Ectodermal cell (in vitro differentiated cells): ENCODE results near the gene ZNF547. TPM values are rescaled to one million over a fixed set of nuclear protein-coding genes. Genes with fewer than 3 reads are reported as not detected.

Experiments used
- H3K27ac ChIP-seq: 2 replicates; pipeline ENCODE4 v1.7.0; 2013; ENCODE audit warnings: mild to moderate bottlenecking, low read depth, low read length; ENCODE audit not compliant: insufficient read depth, poor library complexity, severe bottlenecking
- H3K27me3 ChIP-seq: 2 replicates; pipeline ENCODE4 v1.7.0; 2013; ENCODE audit warnings: mild to moderate bottlenecking, low read length; ENCODE audit not compliant: insufficient read depth, control insufficient read depth, poor library complexity, severe bottlenecking
- H3K36me3 ChIP-seq: one replicate; pipeline ENCODE4 v1.7.0; 2013; ENCODE audit warnings: low read length; ENCODE audit not compliant: control insufficient read depth, insufficient read depth
- H3K4me1 ChIP-seq: one replicate; pipeline ENCODE4 v1.7.0; 2013; ENCODE audit warnings: low read length; ENCODE audit not compliant: control insufficient read depth, insufficient read depth
- H3K4me3 ChIP-seq: 2 replicates; pipeline ENCODE4 v1.7.0; 2013; ENCODE audit warnings: low read depth, low read length, control low read depth; ENCODE audit not compliant: insufficient read depth
- H3K9me3 ChIP-seq: 2 replicates; pipeline ENCODE4 v1.7.0; 2013; ENCODE audit warnings: mild to moderate bottlenecking, low read length, moderate library complexity; ENCODE audit not compliant: control insufficient read depth
- WGBS, 2 experiments: methylation state at CpG; one replicate each; pipeline ENCODE4 v1.1.7; 2013; ENCODE audit warnings: missing lambda C conversion rate in 2 of 2; 5-methylcytosine and 5-hydroxymethylcytosine counted together
- polyA plus RNA-seq, 4 experiments: library from polyadenylated mRNA; stranded (reverse); fragments of 50-300 nt; gene quantifications; one replicate each; pipeline ENCODE4 v1.2.3, GENCODE V29; 2013

The ZNF547 gene
- polyA plus RNA-seq (2013, experiment 1 of 4): 3.7 TPM
- polyA plus RNA-seq (2013, experiment 2 of 4): 3.3 TPM
- 2.9 TPM for polyA plus RNA-seq (2013, experiment 3 of 4)
- 3.7 TPM for polyA plus RNA-seq (2013, experiment 4 of 4)

- no peaks in the 10 kb centered on the region for H3K27me3 ChIP-seq
- peak within 1 kb of the TSS; percentile 77 for H3K4me3 ChIP-seq
- H3K4me1 ChIP-seq: peaks cover 3% of the 10 kb centered on the region
- 3 to 4% methylated on average over 47 of the region's 47 CpGs for WGBS, 2 experiments
- H3K27ac ChIP-seq: peak within 1 kb of the TSS; percentile 30
- H3K9me3 ChIP-seq: no peaks in the 10 kb centered on the region
- H3K36me3 ChIP-seq: peaks cover 3% of the 10 kb centered on the region
Observed at GRCh38 chr19:57362997-57363687, at the start of gene ZNF547, which contains the start of gene TRAPPC2B. Gene ZNF547 (plus strand): TSS chr19:57363551. CDS start chr19:57368556, 5,005 bp downstream. Gene TRAPPC2B (plus strand): TSS chr19:57363551. CDS start chr19:57364834, 1,283 bp downstream.

- Histone ChIP-seq H3K27me3 (peaks cover 61% of the 10 kb centered on the region), H3K27ac (no peak overlapping the region), H3K4me3 (no peak overlapping the region), H3K9me3 (no peaks in the 10 kb centered on the region), H3K36me3 (no peaks in the 10 kb centered on the region), H3K4me1 (no peaks in the 10 kb centered on the region)
- 81% methylated on average over 4 of the region's 4 CpGs for WGBS, 2 experiments
Observed at GRCh38 chr19:57314146-57314545, 49.2 kb upstream of the ZNF547 start.

- peaks cover 61% of the 10 kb centered on the region for H3K27me3 ChIP-seq
- no peaks in the 10 kb centered on the region for H3K9me3 ChIP-seq
- no peak overlapping the region for H3K4me3 ChIP-seq
- H3K4me1 ChIP-seq: peaks cover 8% of the 10 kb centered on the region
- no peak overlapping the region for H3K27ac ChIP-seq
- 35 to 39% methylated on average over 29 of the region's 29 CpGs for WGBS, 2 experiments
- no peaks in the 10 kb centered on the region for H3K36me3 ChIP-seq
Observed at GRCh38 chr19:57317503-57317902, 45.8 kb upstream of the ZNF547 start.

- 3 to 5% methylated on average over 1 of the region's 1 CpG for WGBS, 2 experiments
- Histone ChIP-seq H3K4me3 (peak overlapping the region; percentile 72), H3K9me3 (no peaks in the 10 kb centered on the region), H3K4me1 (peaks cover 8% of the 10 kb centered on the region), H3K27ac (peak overlapping the region; percentile 58), H3K27me3 (peaks cover 39% of the 10 kb centered on the region), H3K36me3 (peaks cover 11% of the 10 kb centered on the region)
Observed at GRCh38 chr19:57319869-57320179, 43.5 kb upstream of the ZNF547 start.

GRCh38 chr19:57320180-57321084 lies 42.9 kb upstream of the ZNF547 start, which contains the start of gene ZNF543:
Gene ZNF543 (plus strand): TSS chr19:57320472. CDS start chr19:57320854, 382 bp downstream.
- Histone ChIP-seq H3K36me3 (peaks cover 14% of the 10 kb centered on the region), H3K9me3 (no peaks in the 10 kb centered on the region), H3K27ac (peak within 1 kb of the TSS; percentile 58), H3K4me3 (peak within 1 kb of the TSS; percentile 72), H3K4me1 (peaks cover 8% of the 10 kb centered on the region), H3K27me3 (peaks cover 33% of the 10 kb centered on the region)
- WGBS, 2 experiments: 1% methylated on average over 71 of the region's 71 CpGs

GRCh38 chr19:57321116-57321515 lies 42.2 kb upstream of the ZNF547 start:
- H3K27me3 ChIP-seq: peaks cover 26% of the 10 kb centered on the region
- H3K27ac ChIP-seq: no peak overlapping the region
- 64 to 65% methylated on average over 8 of the region's 8 CpGs for WGBS, 2 experiments
- H3K4me3 ChIP-seq: peak overlapping the region; percentile 72
- H3K4me1 ChIP-seq: peaks cover 8% of the 10 kb centered on the region
- H3K9me3 ChIP-seq: no peaks in the 10 kb centered on the region
- peaks cover 14% of the 10 kb centered on the region for H3K36me3 ChIP-seq

GRCh38 chr19:57321751-57322150 lies 41.6 kb upstream of the ZNF547 start:
- H3K27me3 ChIP-seq: peaks cover 20% of the 10 kb centered on the region
- no peaks in the 10 kb centered on the region for H3K9me3 ChIP-seq
- H3K27ac ChIP-seq: no peak overlapping the region
- H3K36me3 ChIP-seq: peaks cover 17% of the 10 kb centered on the region
- H3K4me1 ChIP-seq: peaks cover 8% of the 10 kb centered on the region
- WGBS, 2 experiments: 89 to 94% methylated on average over 3 of the region's 3 CpGs
- peak overlapping the region; percentile 72 for H3K4me3 ChIP-seq

- peaks cover 8% of the 10 kb centered on the region for H3K4me1 ChIP-seq
- no peak overlapping the region for H3K27ac ChIP-seq
- peaks cover 36% of the 10 kb centered on the region for H3K36me3 ChIP-seq
- H3K4me3 ChIP-seq: no peak overlapping the region
- H3K9me3 ChIP-seq: no peaks in the 10 kb centered on the region
- no peaks in the 10 kb centered on the region for H3K27me3 ChIP-seq
Observed at GRCh38 chr19:57324992-57325391, 38.4 kb upstream of the ZNF547 start.

- no peaks in the 10 kb centered on the region for H3K4me1 ChIP-seq
- WGBS, 2 experiments: 95 to 97% methylated on average over 8 of the region's 8 CpGs
- H3K36me3 ChIP-seq: peaks cover 36% of the 10 kb centered on the region
- H3K27ac ChIP-seq: no peak overlapping the region
- no peak overlapping the region for H3K4me3 ChIP-seq
- no peaks in the 10 kb centered on the region for H3K9me3 ChIP-seq
- H3K27me3 ChIP-seq: no peaks in the 10 kb centered on the region
Observed at GRCh38 chr19:57327993-57328392, 35.4 kb upstream of the ZNF547 start.

- 90 to 91% methylated on average over 4 of the region's 4 CpGs for WGBS, 2 experiments
- Histone ChIP-seq H3K4me3 (no peak overlapping the region), H3K27me3 (no peaks in the 10 kb centered on the region), H3K4me1 (no peaks in the 10 kb centered on the region), H3K36me3 (peaks cover 1% of the 10 kb centered on the region), H3K27ac (no peak overlapping the region), H3K9me3 (no peaks in the 10 kb centered on the region)
Observed at GRCh38 chr19:57334191-57334590, 29.2 kb upstream of the ZNF547 start.
